ENCODE data around the gene THNSL1.
"Not testable (repeated sequence)": the region's sequence is repeated elsewhere in the genome, so short reads cannot be mapped to it uniquely, and the experiment has no call there.

The THNSL1 gene, protein sequence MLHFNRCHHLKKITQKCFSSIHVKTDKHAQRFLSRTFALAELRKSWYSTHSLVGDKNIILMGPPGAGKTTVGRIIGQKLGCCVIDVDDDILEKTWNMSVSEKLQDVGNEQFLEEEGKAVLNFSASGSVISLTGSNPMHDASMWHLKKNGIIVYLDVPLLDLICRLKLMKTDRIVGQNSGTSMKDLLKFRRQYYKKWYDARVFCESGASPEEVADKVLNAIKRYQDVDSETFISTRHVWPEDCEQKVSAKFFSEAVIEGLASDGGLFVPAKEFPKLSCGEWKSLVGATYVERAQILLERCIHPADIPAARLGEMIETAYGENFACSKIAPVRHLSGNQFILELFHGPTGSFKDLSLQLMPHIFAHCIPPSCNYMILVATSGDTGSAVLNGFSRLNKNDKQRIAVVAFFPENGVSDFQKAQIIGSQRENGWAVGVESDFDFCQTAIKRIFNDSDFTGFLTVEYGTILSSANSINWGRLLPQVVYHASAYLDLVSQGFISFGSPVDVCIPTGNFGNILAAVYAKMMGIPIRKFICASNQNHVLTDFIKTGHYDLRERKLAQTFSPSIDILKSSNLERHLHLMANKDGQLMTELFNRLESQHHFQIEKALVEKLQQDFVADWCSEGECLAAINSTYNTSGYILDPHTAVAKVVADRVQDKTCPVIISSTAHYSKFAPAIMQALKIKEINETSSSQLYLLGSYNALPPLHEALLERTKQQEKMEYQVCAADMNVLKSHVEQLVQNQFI

DNA sequence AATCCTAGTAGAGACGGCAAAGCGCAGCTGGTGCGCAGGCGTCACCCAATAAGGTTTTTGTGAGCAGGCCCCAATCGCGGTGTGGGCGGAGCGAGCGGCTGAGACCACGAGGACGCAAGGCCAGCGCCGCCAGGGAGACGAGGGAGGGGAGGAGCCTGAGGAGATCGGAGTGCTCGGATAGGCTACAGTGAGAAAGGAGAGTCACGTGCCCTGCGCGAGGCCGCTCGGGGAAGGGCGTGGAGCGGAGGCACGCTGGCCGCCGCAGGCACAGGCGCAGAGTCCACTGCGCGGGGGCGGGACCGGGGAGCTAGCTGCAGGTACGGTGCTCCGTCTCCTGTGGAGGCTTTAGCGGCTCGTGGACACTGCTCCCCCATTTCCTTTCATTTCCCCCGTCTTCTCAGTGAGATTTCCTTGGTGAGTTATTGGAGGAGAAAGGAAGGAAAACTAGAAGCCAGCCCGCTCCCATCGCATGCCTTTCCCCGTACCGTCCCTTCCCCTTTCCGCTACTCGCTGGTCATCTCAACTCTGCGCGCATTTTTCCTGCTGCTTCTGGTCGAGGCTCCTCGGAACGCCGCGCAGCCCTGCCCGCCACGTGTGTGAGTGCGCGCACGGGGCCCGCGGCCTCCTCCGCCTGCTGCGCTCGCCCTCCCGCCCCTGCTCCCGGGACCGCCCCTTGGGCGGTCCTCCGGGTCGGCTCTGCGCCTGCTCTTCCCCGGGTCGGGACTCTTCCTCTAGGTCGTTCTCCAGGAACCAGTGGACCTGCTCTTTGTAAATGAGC is at the start of gene THNSL1:
Gene THNSL1 (plus strand): TSS at position 237 of the 778 bp plus-strand sequence. CDS start 6,612 bp downstream, outside the sequence.
- DNase-seq (ENCODE audit: low read depth): peak; percentile 94
- TF ChIP-seq, protein P1, sequence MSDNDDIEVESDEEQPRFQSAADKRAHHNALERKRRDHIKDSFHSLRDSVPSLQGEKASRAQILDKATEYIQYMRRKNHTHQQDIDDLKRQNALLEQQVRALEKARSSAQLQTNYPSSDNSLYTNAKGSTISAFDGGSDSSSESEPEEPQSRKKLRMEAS (IDR thresholded peaks at IDR 0.05; ENCODE audit: low read depth, low read length): no peak
- TF ChIP-seq POLR2A (IDR thresholded peaks at IDR 0.05; ENCODE audit: extremely low read depth, insufficient read length): no peak
- TF ChIP-seq MYC (IDR thresholded peaks at IDR 0.05; ENCODE audit: low read depth, low read length): no peak
- H3K4me3 ChIP-seq (ENCODE audit: low read depth, low read length): peak within 1 kb of the TSS; percentile 70

DNA sequence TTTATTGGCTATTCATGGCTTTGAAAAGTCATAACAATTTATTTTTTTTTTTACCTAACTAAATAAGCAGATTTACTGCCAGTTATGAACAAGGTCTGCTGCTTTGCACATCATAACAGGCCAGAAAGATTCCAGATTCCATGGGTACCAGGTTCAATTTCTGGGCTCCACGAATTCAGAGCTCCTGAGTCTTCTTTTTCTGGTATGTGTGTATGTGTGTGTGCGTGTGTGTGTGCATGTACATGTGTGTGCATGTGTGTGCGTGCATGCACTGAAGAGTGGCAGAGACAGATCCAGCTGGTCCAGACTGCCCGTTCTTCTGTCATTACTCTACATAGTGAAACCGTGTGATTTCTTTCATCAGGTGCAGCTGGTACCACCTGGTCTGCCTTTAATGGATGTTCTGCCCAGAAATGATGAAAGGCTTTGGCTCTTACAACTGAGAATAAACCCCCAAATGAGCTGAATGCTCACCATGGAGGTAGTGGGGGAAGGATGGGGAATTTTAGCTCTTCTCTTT is 49.4 kb upstream of the THNSL1 start:
- no peak overlapping the region for H3K4me3 ChIP-seq (ENCODE audit: low read depth, low read length)
- no peak for DNase-seq (ENCODE audit: low read depth)

DNA sequence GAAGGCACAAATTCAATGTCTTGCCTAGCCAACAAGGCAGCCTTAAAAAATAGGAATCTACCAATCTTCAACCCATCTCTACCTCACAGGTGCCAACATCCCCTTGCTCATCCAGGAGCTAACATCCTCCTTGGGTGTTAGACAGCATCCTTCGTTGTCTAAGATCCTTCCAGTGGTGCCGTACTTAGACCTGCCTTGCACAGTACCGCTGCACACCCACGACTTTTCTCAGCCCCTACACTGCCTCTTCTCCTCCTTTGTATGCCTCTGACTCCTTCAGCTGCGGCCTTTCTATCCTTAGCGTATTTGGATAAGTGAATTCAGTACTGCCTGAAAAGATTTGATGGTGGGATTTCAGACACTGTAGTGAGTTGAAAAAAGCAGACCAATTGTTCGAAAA is 48.1 kb upstream of the THNSL1 start:
- DNase-seq (ENCODE audit: low read depth): no peak
- no peak overlapping the region for H3K4me3 ChIP-seq (ENCODE audit: low read depth, low read length)
- TF ChIP-seq, protein P1 (IDR thresholded peaks at IDR 0.05; ENCODE audit: low read depth, low read length): no peak
- TF ChIP-seq, protein P2, sequence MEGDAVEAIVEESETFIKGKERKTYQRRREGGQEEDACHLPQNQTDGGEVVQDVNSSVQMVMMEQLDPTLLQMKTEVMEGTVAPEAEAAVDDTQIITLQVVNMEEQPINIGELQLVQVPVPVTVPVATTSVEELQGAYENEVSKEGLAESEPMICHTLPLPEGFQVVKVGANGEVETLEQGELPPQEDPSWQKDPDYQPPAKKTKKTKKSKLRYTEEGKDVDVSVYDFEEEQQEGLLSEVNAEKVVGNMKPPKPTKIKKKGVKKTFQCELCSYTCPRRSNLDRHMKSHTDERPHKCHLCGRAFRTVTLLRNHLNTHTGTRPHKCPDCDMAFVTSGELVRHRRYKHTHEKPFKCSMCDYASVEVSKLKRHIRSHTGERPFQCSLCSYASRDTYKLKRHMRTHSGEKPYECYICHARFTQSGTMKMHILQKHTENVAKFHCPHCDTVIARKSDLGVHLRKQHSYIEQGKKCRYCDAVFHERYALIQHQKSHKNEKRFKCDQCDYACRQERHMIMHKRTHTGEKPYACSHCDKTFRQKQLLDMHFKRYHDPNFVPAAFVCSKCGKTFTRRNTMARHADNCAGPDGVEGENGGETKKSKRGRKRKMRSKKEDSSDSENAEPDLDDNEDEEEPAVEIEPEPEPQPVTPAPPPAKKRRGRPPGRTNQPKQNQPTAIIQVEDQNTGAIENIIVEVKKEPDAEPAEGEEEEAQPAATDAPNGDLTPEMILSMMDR (IDR thresholded peaks at IDR 0.05; ENCODE audit: low read depth, low read length): no peak
- TF ChIP-seq POLR2A (IDR thresholded peaks at IDR 0.05; ENCODE audit: extremely low read depth, insufficient read length) (no peak), MYC (IDR thresholded peaks at IDR 0.05; ENCODE audit: low read depth, low read length) (no peak)

More for the DNA sequence above, 49.4 kb upstream of the THNSL1 start:
- TF ChIP-seq POLR2A (IDR thresholded peaks at IDR 0.05; ENCODE audit: extremely low read depth, insufficient read length): no peak
- TF ChIP-seq, protein P2 (IDR thresholded peaks at IDR 0.05; ENCODE audit: low read depth, low read length): no peak
- TF ChIP-seq, protein P1 (IDR thresholded peaks at IDR 0.05; ENCODE audit: low read depth, low read length): no peak

DNA sequence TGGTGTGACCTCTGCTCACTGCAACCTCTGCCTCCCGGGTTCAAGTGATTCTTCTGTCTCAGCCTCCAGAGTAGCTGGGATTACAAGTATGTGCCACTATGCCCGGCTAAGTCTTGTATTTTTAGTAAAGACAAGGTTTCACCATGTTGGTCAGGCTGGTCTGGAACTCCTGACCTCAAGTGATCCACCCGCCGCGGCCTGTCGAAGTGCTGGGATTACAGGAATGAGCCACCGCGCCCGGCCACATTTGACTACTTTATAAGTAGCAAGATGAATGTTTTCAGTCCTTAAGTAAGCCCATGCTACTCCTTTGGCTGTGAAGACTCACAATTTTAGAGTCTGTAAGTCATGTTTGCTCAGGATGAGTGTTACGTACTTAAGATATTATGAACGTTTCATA is 47.5 kb upstream of the THNSL1 start:
- H3K4me3 ChIP-seq (ENCODE audit: low read depth, low read length); DNase-seq (ENCODE audit: low read depth): not testable (repeated sequence)

DNA sequence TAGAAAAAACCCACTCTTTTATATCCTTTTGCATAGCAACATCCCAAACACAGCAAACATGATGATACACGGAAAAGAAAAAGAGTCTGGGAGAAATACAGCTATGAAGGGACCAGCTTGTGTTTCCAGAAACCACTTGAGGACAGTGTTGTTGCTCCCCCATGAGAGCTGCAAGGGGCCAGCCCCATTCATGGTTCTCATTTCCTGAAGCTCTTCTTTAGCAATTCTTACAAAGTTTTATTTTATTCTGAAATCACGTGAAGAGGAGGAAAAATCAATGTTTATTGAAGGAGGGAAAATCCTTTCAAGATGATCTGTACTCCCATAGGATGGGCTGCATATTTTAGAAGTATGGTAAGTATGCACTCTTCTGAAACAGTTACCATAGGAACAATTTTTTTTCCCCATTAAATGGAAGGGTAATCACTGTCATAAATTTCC is 46.6 kb upstream of the THNSL1 start:
- TF ChIP-seq, protein P1 (IDR thresholded peaks at IDR 0.05; ENCODE audit: low read depth, low read length): no peak
- TF ChIP-seq POLR2A (IDR thresholded peaks at IDR 0.05; ENCODE audit: extremely low read depth, insufficient read length): no peak
- TF ChIP-seq, protein P2 (IDR thresholded peaks at IDR 0.05; ENCODE audit: low read depth, low read length): no peak
- TF ChIP-seq MYC (IDR thresholded peaks at IDR 0.05; ENCODE audit: low read depth, low read length): no peak
- no peak overlapping the region for H3K4me3 ChIP-seq (ENCODE audit: low read depth, low read length)
- DNase-seq (ENCODE audit: low read depth): no peak

DNA sequence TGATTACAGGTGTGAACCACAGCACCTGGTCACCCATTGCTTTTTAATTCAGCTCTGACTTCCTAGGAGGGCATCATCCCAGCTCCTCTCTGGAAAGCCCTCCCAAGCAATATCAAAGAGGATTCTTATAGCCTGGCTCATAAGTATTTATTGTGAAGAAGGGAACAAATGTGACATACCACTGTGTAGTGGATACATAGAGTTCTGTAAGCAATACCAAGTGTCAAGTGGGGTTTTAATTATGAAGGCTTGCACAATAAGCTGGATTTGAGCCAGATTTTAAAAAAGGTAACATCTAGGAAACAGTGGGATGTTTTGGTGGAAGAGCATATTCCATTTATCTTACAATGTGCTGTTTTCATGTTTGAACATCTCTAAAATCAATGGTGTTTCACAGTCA is 45.0 kb upstream of the THNSL1 start:
- TF ChIP-seq POLR2A (IDR thresholded peaks at IDR 0.05; ENCODE audit: extremely low read depth, insufficient read length): no peak
- TF ChIP-seq, protein P1 (IDR thresholded peaks at IDR 0.05; ENCODE audit: low read depth, low read length): no peak
- TF ChIP-seq, protein P2 (IDR thresholded peaks at IDR 0.05; ENCODE audit: low read depth, low read length): no peak
- no peak for TF ChIP-seq MYC (IDR thresholded peaks at IDR 0.05; ENCODE audit: low read depth, low read length)
- H3K4me3 ChIP-seq (ENCODE audit: low read depth, low read length): no peak overlapping the region
- DNase-seq (ENCODE audit: low read depth): no peak
